GM12878 (cell line): Measurements from ENCODE around the gene PRTFDC1. TPM values are rescaled to one million over a fixed set of nuclear protein-coding genes. Genes with fewer than 3 reads are reported as not detected.

ENCODE experiments used
- ATAC-seq: fragments of 200-7000 bp; cut with Tn5 transposase; 3 replicates; pipeline ENCODE4 v1.9.1; 2020; ENCODE audit warnings: mild to moderate bottlenecking, moderate library complexity
- BruUV-seq: library from RNA; stranded (reverse); fragments of 400-500 nt; replicated peaks from 2 replicates; lab custom pipeline; 2021; lab: Mats Ljungman, UMichigan
- CTCF ChIA-PET: fragments of 300-600 bp; sonication (Branson Sonifier 250); formaldehyde crosslinking; extraction: SDS; loops from one replicate; lab custom pipeline; 2021; ENCODE audit warnings: inconsistent platforms; lab: Yijun Ruan, JAX
- POLR2A ChIA-PET: fragments of 350-600 bp; formaldehyde crosslinking; extraction: SDS; loops from one replicate; lab custom pipeline; 2021; ENCODE audit warnings: inconsistent platforms; lab: Charles Lee
- RAD21 ChIA-PET: fragments of 300-600 bp; sonication (Branson Sonifier 250); formaldehyde crosslinking; loops from one replicate; lab custom pipeline; 2023; ENCODE audit warnings: antibody characterized with exemption; ENCODE audit not compliant: unreplicated experiment; lab: Charles Lee
- SMC1A ChIA-PET: fragments of 300-600 bp; sonication (Branson Sonifier 250); formaldehyde crosslinking; loops from one replicate; lab custom pipeline; 2023; ENCODE audit not compliant: unreplicated experiment, uncharacterized antibody; lab: Charles Lee
- DNase-seq: peaks from one replicate; pipeline ENCODE4 v3.0.0-alpha.2; 2011; ENCODE audit warnings: low read depth, low spot score
- FAIRE-seq: peaks from 3 replicates; lab custom pipeline; 2011; peaks lifted over from hg19 to GRCh38; lab: Jason Lieb, UNC
- H2AFZ ChIP-seq: 2 replicates; pipeline ENCODE4 v1.6.0; 2011; ENCODE audit warnings: low read depth, low read length, control low read depth; ENCODE audit not compliant: control insufficient read depth
- H3K27ac ChIP-seq: 2 replicates; pipeline ENCODE4 v1.5.1; 2011; ENCODE audit warnings: control low read depth; ENCODE audit not compliant: control insufficient read depth, insufficient read depth
- H3K27me3 ChIP-seq, 2 experiments: replicated peaks in 1 of 2; 2 replicates each; pipeline versions ENCODE4 v1.6.0 to v1.6.1; 2011; ENCODE audit warnings: low read length in 1 of 2; ENCODE audit not compliant: control insufficient read depth in 2 of 2, insufficient read depth in 2 of 2
- H3K36me3 ChIP-seq, 2 experiments: 2 replicates each; pipeline ENCODE4 v1.5.1; 2011; ENCODE audit warnings: low read length in 1 of 2; ENCODE audit not compliant: control insufficient read depth in 2 of 2, insufficient read depth in 2 of 2
- H3K4me1 ChIP-seq: 2 replicates; pipeline ENCODE4 v1.6.1; 2011; ENCODE audit warnings: mild to moderate bottlenecking, low read length, moderate library complexity, mixed read lengths; ENCODE audit not compliant: control insufficient read depth, insufficient read depth
- H3K4me2 ChIP-seq: 2 replicates; pipeline ENCODE4 v1.6.0; 2011; ENCODE audit warnings: control low read depth; ENCODE audit not compliant: control insufficient read depth, insufficient read depth
- H3K4me3 ChIP-seq: fragments of 200-600 bp; sonication (generic); 2 replicates; pipeline ENCODE4 v1.5.1; 2016
- H3K79me2 ChIP-seq: 2 replicates; pipeline ENCODE4 v1.6.0; 2011; ENCODE audit warnings: low read length; ENCODE audit not compliant: control insufficient read depth, insufficient read depth
- H3K9ac ChIP-seq: 2 replicates; pipeline ENCODE4 v1.8.0; 2011; ENCODE audit warnings: low read length, control low read depth, mixed read lengths; ENCODE audit not compliant: control insufficient read depth, insufficient read depth
- H3K9me3 ChIP-seq: replicated peaks from 3 replicates; pipeline ENCODE4 v1.5.1; 2011; ENCODE audit warnings: mild to moderate bottlenecking, low read length; ENCODE audit not compliant: control insufficient read depth, insufficient read depth
- H4K20me1 ChIP-seq: 2 replicates; pipeline ENCODE4 v1.6.0; 2011; ENCODE audit not compliant: control insufficient read depth, insufficient read depth
- POLR2A ChIP-seq: IDR thresholded peaks from 2 replicates; pipeline ENCODE4 v1.6.1; 2011; ENCODE audit warnings: low read depth, mild to moderate bottlenecking, low read length
- RAD51 ChIP-seq: fragments of 450-650 bp; IDR thresholded peaks from 2 replicates; pipeline ENCODE4 v1.6.1; 2016; ENCODE audit warnings: moderate library complexity, mild to moderate bottlenecking, inconsistent platforms
- SIX5 ChIP-seq: IDR thresholded peaks from 2 replicates; pipeline ENCODE4 v1.6.1; 2011; ENCODE audit warnings: mild to moderate bottlenecking, low read depth, low read length, moderate library complexity; ENCODE audit not compliant: severe bottlenecking
- WGBS: methylation state at CpG from one replicate; pipeline ENCODE4 v1.1.6; 2016; ENCODE audit warnings: low lambda C conversion rate; ENCODE audit not compliant: insufficient replicate concordance, insufficient coverage; ENCODE audit errors: missing lambda C conversion rate; 5-methylcytosine and 5-hydroxymethylcytosine counted together
- in situ Hi-C: fragments of 300-500 bp; cut with MboI; formaldehyde crosslinking; loops from 9 replicates; pipeline ENCODE4 v1.14.3; 2018; ENCODE audit warnings: mixed read lengths
- intact Hi-C: fragments of 100-400 bp; cut with micrococcal nuclease; formaldehyde crosslinking; loops from one replicate; pipeline ENCODE4 v1.14.2; 2022; ENCODE audit not compliant: unreplicated experiment
- polyA plus RNA-seq, 11 experiments: library from polyadenylated mRNA; depleted of rRNA in 4 of 11; unstranded in 6 of 11; stranded (reverse) in 5 of 11; fragments of >200 nt; fragmentation: Nextera tagmentation in 4 of 11; fragmentation: Illumina TruSeq in 1 of 11; extraction: Ambion mirVana in 4 of 11; extraction: Trizol in 1 of 11; gene quantifications; 1 replicate in 1 of 11; 2 replicates in 10 of 11; pipeline versions ENCODE4 v1.2.1 to v1.2.3, GENCODE V29; 2011 to 2016; ENCODE audit warnings: inconsistent platforms in 2 of 11, missing spikeins in 2 of 11, low read depth in 1 of 11
- total RNA-seq, 4 experiments: library from RNA; depleted of rRNA in 3 of 4; stranded (reverse); fragments of >200 nt in 3 of 4; fragmentation: Illumina TruSeq in 1 of 4; extraction: Trizol in 1 of 4; gene quantifications; 2 replicates each; pipeline versions ENCODE4 v1.2.1 to v1.2.3, GENCODE V29; 2013 to 2021
- TF ChIP-seq, protein P1 (sequence below): IDR thresholded peaks from 2 replicates; pipeline ENCODE4 v1.6.1; 2011; ENCODE audit warnings: low read depth, mild to moderate bottlenecking, low read length, moderate library complexity, borderline replicate concordance; ENCODE audit errors: extremely low read depth
- TF ChIP-seq, protein P2 (sequence below): fragments of 450-650 bp; IDR thresholded peaks from 2 replicates; pipeline ENCODE4 v1.6.1; 2018; ENCODE audit warnings: borderline replicate concordance, mild to moderate bottlenecking; ENCODE audit not compliant: partially characterized antibody

The PRTFDC1 gene
- total and polyA plus RNA-seq, 10 of the 15 experiments (the other 5 are each of a cell fraction or from before 2014, with no cell fraction given), result 5.5 to 17.3 (median 11.3) TPM

DNA sequence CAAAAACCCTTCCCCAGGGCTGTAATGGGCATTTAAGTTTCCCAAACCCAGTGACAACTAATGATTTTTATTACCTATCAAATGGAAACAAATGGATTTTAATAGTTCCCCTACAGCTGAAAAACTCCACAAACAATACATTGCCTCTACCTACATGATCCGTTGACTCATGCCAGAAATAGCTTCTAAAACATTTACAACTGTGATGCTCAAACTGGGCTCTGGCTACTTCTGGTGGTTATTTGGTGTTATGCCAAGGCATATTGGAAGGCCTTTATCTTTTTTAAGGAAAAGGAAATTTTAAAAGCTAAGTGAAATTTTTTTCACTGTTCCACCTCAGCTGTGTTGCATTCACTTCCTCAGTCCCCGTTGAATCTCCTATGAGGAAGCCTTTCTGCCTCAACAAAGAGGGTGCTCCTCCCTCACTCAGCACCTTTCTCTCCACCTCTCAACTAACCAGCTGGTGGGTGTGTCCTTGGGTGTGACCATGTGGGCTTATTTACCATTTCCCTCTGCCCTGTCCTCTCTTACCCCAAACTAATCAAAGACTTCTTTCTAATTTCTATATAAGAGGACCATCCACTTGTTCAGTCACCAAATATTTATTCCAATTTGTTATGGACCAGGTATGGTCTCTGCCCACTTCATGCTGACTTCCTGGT, 82.9 kb downstream of the PRTFDC1 start:
- H3K9me3 ChIP-seq, result no peaks in the 10 kb centered on the region; the same call in 2 of the 3 replicates
- 17% methylated on average over 2 of the region's 2 CpGs for WGBS
- TF ChIP-seq POLR2A (no peak), RAD51 (no peak), SIX5 (no peak)
- TF ChIP-seq, protein P1, sequence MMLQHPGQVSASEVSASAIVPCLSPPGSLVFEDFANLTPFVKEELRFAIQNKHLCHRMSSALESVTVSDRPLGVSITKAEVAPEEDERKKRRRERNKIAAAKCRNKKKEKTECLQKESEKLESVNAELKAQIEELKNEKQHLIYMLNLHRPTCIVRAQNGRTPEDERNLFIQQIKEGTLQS, result no peak
- TF ChIP-seq, protein P2, sequence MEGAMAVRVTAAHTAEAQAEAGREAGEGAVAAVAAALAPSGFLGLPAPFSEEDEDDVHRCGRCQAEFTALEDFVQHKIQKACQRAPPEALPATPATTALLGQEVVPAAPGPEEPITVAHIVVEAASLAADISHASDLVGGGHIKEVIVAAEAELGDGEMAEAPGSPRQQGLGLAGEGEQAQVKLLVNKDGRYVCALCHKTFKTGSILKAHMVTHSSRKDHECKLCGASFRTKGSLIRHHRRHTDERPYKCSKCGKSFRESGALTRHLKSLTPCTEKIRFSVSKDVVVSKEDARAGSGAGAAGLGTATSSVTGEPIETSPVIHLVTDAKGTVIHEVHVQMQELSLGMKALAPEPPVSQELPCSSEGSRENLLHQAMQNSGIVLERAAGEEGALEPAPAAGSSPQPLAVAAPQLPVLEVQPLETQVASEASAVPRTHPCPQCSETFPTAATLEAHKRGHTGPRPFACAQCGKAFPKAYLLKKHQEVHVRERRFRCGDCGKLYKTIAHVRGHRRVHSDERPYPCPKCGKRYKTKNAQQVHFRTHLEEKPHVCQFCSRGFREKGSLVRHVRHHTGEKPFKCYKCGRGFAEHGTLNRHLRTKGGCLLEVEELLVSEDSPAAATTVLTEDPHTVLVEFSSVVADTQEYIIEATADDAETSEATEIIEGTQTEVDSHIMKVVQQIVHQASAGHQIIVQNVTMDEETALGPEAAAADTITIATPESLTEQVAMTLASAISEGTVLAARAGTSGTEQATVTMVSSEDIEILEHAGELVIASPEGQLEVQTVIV, result no peak
- TF ChIP-seq, all 136 proteins: peak for 0
- no peak for DNase-seq
- Histone ChIP-seq H3K79me2 (no peaks in the 10 kb centered on the region), H2AFZ (no peak overlapping the region), H3K4me2 (no peak overlapping the region), H3K27ac (no peak overlapping the region), H3K4me1 (no peaks in the 10 kb centered on the region), H4K20me1 (no peaks in the 10 kb centered on the region), H3K27me3 (no peaks in the 10 kb centered on the region), H3K4me3 (no peak overlapping the region), H3K36me3 (no peaks in the 10 kb centered on the region), H3K9ac (no peak overlapping the region)
- BruUV-seq, result no TSS peak
- no peak for FAIRE-seq
- SMC1A ChIA-PET, result interaction anchor here (1.1 to 1.4 kb wide), 4 partner anchors 11 to 24 kb away, joined by 3 to 5 read pairs (median 4); no protein-coding TSS in a partner anchor
- intact Hi-C loops (loop anchor here (5.0 kb wide), 1 partner anchor 37 kb away; no protein-coding TSS in a partner anchor), in situ Hi-C loops (no loop called here)
- no peak for ATAC-seq
- RAD21 ChIA-PET, result interaction anchor here (1.5 kb wide), 1 partner anchor 16 kb away, joined by 4 read pairs; no protein-coding TSS in a partner anchor
- POLR2A ChIA-PET, result interaction anchor here (0.7 kb wide), 1 partner anchor 77 kb away, joined by 3 read pairs; no protein-coding TSS in a partner anchor
- CTCF ChIA-PET, result interaction anchor here (0.6 to 1.2 kb wide), 4 partner anchors 31 to 378 kb away, joined by 3 to 4 read pairs (median 4); no protein-coding TSS in a partner anchor
